Ishikawa (cell line): ENCODE measurements around the gene UNC80.

ENCODE experiments used
- CEBPB ChIP-seq: IDR thresholded peaks from 2 replicates; pipeline ENCODE4 v1.6.1; 2012
- CREB1 ChIP-seq: IDR thresholded peaks from 2 replicates; pipeline ENCODE4 v1.6.1; 2012; ENCODE audit warnings: low read depth
- EGR1 ChIP-seq: IDR thresholded peaks from 2 replicates; pipeline ENCODE4 v1.6.1; 2012
- EP300 ChIP-seq: IDR thresholded peaks from 2 replicates; pipeline ENCODE4 v1.6.1; 2012; ENCODE audit warnings: borderline replicate concordance
- FOXM1 ChIP-seq: IDR thresholded peaks from 2 replicates; pipeline ENCODE4 v1.6.1; 2012; ENCODE audit warnings: low read depth, borderline replicate concordance
- MAX ChIP-seq: IDR thresholded peaks from 2 replicates; pipeline ENCODE4 v1.6.1; 2012
- NFIC ChIP-seq: IDR thresholded peaks from 2 replicates; pipeline ENCODE4 v1.6.1; 2012
- RAD21 ChIP-seq: IDR thresholded peaks from 2 replicates; pipeline ENCODE4 v1.6.1; 2012; ENCODE audit warnings: low read depth
- TAF1 ChIP-seq: IDR thresholded peaks from 2 replicates; pipeline ENCODE4 v1.6.1; 2012; ENCODE audit warnings: low read depth, mild to moderate bottlenecking
- TCF12 ChIP-seq: IDR thresholded peaks from 2 replicates; pipeline ENCODE4 v1.6.1; 2012; ENCODE audit warnings: low read depth
- TEAD4 ChIP-seq: IDR thresholded peaks from 2 replicates; pipeline ENCODE4 v1.6.1; 2012
- YY1 ChIP-seq: IDR thresholded peaks from 2 replicates; pipeline ENCODE4 v1.6.1; 2012; ENCODE audit warnings: low read depth
- ZBTB7A ChIP-seq: IDR thresholded peaks from 2 replicates; pipeline ENCODE4 v1.6.1; 2012; ENCODE audit warnings: low read depth
- TF ChIP-seq, protein P1 (sequence below): IDR thresholded peaks from 2 replicates; pipeline ENCODE4 v1.6.1; 2012
- TF ChIP-seq, protein P2 (sequence below): IDR thresholded peaks from 2 replicates; pipeline ENCODE4 v1.6.1; 2012; ENCODE audit warnings: low read depth, mild to moderate bottlenecking

UNC80 gene

DNA sequence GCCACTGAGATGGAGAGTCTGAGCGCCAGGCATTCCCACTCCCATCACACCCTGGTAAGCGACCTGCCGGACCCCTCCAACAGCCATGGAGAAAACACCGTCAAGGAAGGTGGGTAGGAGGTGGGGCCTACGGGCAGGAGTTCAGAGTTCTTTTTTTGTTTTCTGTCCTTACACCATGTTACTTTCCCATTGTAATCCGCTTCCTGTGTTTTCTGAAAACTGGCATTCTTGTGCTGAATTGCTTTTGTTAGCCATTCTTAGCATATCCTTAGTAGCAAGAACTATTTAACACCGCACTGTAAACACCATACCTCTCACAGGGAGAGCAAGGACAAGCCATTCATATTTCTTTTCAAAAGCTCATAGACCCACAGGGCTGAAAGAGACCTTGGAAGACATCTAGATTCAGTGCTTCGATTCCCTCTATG, 46.2 kb downstream of the UNC80 start:
- TF ChIP-seq CEBPB = no peak
- no peak for TF ChIP-seq RAD21
- TF ChIP-seq TAF1 = no peak
- TF ChIP-seq CREB1 = no peak
- TF ChIP-seq NFIC = no peak
- TF ChIP-seq ZBTB7A = no peak
- TF ChIP-seq EP300 = no peak

DNA sequence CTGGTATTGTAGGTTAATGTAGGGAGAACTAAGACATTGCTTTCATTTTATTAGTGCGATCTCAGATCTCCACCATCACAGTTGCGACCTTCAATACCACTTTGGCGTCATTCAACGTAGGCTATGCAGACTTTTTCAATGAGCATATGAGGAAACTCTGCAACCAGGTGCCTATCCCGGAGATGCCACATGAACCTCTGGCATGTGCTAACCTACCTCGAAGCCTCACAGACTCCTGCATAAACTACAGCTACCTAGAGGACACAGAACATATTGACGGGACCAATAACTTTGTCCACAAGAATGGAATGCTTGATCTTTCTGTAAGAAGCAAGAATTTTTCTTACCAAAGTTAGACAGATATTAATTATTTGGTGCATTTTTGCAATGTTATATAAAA, 47.3 kb downstream of the UNC80 start:
- TF ChIP-seq FOXM1 (no peak), RAD21 (no peak), EGR1 (no peak), YY1 (no peak), NFIC (no peak), TAF1 (no peak), TEAD4 (no peak), ZBTB7A (no peak), MAX (no peak), EP300 (no peak), CEBPB (no peak), TCF12 (no peak), CREB1 (no peak)
- TF ChIP-seq, protein P1, sequence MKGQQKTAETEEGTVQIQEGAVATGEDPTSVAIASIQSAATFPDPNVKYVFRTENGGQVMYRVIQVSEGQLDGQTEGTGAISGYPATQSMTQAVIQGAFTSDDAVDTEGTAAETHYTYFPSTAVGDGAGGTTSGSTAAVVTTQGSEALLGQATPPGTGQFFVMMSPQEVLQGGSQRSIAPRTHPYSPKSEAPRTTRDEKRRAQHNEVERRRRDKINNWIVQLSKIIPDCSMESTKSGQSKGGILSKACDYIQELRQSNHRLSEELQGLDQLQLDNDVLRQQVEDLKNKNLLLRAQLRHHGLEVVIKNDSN = no peak
- TF ChIP-seq, protein P2, sequence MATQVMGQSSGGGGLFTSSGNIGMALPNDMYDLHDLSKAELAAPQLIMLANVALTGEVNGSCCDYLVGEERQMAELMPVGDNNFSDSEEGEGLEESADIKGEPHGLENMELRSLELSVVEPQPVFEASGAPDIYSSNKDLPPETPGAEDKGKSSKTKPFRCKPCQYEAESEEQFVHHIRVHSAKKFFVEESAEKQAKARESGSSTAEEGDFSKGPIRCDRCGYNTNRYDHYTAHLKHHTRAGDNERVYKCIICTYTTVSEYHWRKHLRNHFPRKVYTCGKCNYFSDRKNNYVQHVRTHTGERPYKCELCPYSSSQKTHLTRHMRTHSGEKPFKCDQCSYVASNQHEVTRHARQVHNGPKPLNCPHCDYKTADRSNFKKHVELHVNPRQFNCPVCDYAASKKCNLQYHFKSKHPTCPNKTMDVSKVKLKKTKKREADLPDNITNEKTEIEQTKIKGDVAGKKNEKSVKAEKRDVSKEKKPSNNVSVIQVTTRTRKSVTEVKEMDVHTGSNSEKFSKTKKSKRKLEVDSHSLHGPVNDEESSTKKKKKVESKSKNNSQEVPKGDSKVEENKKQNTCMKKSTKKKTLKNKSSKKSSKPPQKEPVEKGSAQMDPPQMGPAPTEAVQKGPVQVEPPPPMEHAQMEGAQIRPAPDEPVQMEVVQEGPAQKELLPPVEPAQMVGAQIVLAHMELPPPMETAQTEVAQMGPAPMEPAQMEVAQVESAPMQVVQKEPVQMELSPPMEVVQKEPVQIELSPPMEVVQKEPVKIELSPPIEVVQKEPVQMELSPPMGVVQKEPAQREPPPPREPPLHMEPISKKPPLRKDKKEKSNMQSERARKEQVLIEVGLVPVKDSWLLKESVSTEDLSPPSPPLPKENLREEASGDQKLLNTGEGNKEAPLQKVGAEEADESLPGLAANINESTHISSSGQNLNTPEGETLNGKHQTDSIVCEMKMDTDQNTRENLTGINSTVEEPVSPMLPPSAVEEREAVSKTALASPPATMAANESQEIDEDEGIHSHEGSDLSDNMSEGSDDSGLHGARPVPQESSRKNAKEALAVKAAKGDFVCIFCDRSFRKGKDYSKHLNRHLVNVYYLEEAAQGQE = no peak

- no peak for TF ChIP-seq CREB1
- TF ChIP-seq EGR1 = no peak
Observed at GRCh38 chr2:209821806-209822205, 50.2 kb downstream of the UNC80 start.

DNA sequence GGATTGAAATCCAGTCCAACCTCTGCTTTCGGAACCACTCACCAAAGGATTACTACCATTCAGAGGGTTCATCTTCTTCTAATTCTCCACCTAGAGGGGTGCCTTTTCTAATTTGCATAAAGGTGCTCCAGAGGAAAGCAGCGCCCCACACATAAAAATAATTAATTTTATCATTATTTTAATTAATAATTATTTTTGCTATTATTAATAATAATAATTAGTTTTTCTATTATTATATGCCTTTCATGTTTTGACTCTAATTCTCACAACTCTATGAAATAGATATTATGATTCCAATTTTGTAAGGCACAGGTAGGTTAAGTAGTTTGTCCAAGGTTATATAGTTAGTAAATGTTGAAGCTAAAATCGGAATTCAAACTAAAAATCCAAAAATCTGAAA, 51.9 kb downstream of the UNC80 start:
- TF ChIP-seq TCF12 = no peak
- no peak for TF ChIP-seq RAD21
- TF ChIP-seq ZBTB7A = no peak
- TF ChIP-seq EP300 = no peak
- TF ChIP-seq YY1 = no peak
- no peak for TF ChIP-seq EGR1
- TF ChIP-seq CEBPB = no peak
- TF ChIP-seq, protein P1 = no peak
- no peak for TF ChIP-seq TAF1
- no peak for TF ChIP-seq MAX
- TF ChIP-seq, protein P2 = no peak
- no peak for TF ChIP-seq CREB1
- TF ChIP-seq FOXM1 = no peak

GRCh38 chr2:209824391-209824790, 52.8 kb downstream of the UNC80 start:
- TF ChIP-seq NFIC (no peak), CREB1 (no peak)
- TF ChIP-seq, protein P2 = no peak
